Stimulated activated CD4-positive, alpha-beta T cell treated with anti-CD3 and anti-CD28 coated beads, TNF-alpha, amount 100 ng/mL, for 4 hours (primary cell): ENCODE data around the gene NRARP.

ENCODE experiments used
- DNase-seq, 3 experiments: peaks; one replicate each; pipeline ENCODE4 v3.0.0-alpha.2; 2020; ENCODE audit warnings: low read depth in 3 of 3

NRARP gene

GRCh38 chr9:137277329-137278041 is 24.6 kb downstream of the NRARP start, which contains the start of gene TOR4A:
Gene TOR4A (plus strand): TSS chr9:137277726. CDS start chr9:137278690, 964 bp downstream.
- no peak for DNase-seq

- no peak for DNase-seq
Measured at GRCh38 chr9:137276473-137277328, 25.4 kb downstream of the NRARP start.

GRCh38 chr9:137275588-137276472 is 26.2 kb downstream of the NRARP start:
- no peak for DNase-seq

- DNase-seq = no peak
Measured at GRCh38 chr9:137275203-137275587, 26.9 kb downstream of the NRARP start.

DNA sequence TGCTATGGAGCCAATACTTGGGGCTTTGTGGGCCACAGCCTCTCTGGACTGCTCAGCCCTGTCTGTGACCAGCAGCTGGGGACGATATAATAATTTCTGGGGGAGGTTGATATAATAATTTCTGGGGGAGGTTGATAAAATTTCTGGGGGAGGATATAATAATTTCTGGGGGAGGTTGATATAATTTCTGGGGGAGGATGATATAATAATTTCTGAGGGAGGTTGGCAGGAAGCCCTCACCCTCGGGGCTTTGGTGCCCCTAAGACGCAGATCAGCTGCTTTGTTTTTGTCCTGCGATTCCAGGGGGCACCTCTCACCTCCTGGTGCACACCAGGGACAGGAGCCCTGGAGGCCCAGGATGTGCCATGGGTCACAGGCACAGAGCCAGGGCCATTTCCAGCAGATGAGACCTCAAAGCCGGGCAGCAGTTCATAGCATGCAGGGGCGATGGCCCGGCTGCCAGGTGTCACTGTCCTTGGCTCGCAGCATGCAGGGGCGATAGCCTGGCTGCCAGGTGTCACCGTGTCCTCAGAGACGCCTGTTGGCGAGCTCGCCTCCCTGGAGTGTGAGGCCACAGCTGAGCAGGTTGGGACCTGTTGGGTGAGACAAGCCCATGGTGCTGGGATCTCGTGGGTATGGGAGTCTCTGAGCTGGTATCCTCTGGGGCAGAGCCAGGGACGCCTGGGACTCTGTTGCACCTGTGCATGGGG is 28.3 kb downstream of the NRARP start:
- DNase-seq = no peak

DNA sequence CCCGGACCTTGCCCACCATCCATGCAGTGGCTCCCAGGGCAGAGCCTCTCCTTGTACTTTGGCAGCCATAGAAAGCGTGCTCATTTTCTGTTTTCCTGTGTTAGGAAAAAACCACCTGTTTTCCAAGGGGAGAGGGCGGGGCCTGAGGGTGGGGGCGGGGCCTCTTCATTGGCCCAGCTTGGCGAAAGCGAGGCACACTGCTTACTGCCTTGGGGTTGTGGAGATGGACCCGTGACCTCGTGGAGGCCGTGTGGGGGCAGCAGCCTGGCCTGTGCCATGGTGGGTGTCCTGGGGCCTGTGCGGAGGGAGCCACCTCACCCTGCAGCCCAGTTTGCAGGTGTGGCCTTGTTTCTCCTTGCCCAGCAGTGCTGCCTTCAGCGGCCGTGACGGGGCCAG is 29.0 kb downstream of the NRARP start:
- no peak for DNase-seq

DNA sequence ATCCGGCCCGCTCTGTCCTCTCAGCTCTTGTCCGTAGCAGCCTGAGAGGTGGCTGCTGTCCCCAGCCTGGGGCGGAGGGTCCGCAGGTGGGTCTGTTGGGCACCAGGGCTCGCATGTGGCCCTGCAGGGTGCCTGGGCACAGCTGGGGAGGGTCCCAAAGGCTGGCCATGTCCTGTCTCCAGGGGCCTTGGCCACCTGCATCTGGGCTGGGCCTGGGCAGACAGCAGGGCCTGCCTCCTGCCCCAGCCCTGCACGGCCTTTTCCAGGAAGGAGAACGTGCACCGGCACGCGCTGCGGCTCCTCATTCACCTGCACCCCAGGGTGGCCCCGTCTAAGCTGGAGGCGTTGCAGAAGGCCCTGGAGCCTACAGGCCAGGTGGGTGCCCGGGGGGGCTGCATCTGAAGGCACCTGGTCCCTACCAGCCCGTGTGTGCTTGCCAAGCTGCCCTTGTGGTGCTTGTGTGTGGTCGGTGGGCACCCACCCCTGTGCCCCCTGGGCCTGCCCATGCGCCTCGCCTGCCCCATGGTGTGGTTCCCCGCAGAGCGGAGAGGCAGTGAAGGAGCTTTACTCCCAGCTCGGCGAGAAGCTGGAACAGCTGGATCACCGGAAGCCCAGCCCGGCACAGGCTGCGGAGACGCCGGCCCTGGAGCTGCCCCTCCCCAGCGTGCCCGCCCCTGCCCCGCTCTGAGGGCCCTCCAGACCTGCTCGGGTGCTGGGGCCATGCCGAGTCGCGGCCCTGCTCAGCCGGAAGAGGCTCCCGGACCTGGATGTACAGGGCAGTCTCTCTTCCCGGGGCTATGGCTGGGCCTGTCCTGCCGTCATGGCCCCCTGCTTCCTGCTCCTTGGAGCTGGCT is 29.6 kb downstream of the NRARP start:
- DNase-seq = no peak

GRCh38 chr9:137271696-137272076 is 30.4 kb downstream of the NRARP start:
- no peak for DNase-seq

- no peak for DNase-seq
Measured at GRCh38 chr9:137270929-137271695, 31.0 kb downstream of the NRARP start.

DNA sequence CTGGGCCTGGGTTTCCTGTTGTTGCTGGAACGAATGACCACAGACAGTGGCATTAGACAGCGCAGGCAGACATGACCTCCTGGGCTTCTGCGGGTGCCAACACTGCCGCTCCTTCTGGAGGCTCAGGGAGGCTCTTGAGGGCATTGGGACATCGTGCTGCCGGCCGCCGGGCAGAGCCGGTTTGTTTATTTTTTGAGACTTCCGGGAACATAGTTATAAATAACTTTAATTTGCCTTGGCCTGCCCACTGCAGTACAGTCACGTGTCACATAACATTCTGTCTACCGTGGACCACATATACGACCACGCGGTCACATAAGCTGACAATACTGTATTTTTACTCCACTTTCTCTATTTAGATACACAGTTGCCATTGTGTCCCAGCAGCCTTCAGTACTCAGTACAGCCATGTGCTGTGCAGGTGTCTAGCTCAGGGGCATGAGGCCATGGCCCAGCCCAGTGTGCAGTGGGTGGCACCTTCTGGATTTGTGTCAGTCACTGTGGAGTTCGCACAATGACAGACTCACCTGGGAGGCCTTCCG is 32.8 kb downstream of the NRARP start:
- DNase-seq = no peak

DNA sequence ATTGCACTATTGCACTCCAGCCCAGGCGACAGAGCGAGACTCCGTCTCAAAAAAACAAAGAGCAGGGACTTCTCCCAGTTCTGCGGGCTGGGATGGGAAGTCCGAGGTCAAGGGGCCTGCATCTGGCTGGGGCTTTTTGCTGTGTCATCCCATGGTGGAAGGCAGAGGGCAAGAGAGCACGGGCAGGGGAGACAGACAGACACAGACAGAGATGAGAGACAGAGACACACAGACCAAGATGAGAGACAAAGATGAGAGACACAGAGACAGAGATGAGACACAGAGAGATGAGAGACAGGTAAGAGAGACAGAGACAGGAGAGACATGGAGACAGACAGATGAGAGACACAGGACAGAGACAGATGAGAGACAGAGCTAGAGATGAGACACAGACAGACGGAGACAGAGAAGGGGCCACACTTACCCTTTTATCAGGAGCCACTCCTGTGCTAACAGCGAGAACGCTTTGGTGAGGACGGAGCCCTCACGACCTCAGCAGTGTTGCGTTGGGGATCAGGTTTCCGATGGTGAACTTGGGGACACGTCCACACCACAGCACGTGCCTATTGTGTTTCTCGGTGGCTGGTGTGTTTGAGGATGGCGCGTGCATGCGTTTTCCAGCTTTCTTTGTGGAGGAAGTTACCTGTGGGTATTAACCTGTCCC is 33.4 kb downstream of the NRARP start:
- DNase-seq = no peak

- DNase-seq = no peak
Measured at GRCh38 chr9:137267933-137268355, 34.1 kb downstream of the NRARP start.

DNA sequence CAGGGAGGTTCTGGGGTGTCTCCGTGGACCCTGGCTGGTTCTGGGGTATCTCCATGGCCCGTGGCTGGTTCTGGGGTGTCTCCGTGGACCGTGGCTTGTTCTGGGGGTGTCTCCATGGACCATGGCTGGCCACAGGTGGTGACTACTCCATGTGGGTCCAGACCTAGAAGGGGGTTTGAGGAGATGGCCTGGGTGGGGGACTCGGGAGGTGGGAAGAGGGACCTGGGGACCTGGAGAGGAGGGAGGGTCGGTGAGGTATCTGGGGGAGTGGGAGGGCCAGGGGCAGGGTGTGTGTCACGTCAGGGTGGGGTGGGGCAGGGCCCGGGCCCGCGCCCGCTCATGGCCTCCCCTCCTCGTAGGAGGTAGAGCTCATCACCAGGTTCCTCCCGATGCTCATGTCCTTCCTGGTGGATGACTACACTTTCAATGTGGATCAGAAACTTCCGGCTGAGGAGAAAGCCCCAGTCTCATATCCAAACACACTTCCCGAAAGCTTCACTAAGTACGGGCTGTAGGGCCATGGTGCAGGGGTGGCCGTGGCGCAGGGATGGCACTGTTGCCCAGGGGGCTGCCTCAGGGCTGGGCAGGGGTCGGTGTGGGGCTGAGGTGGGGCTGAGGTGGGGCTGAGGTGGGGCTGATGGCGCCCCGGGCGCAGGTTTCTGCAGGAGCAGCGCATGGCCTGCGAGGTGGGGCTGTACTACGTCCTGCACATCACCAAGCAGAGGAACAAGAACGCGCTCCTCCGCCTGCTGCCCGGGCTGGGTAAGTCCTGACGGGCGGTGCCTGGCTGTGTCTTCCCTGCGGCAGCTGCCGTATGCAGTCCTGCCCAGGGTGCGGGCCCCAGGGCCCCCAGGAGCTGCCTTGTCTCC is 35.3 kb downstream of the NRARP start:
- no peak for DNase-seq

GRCh38 chr9:137266162-137266527 is 35.9 kb downstream of the NRARP start:
- DNase-seq = no peak

DNA sequence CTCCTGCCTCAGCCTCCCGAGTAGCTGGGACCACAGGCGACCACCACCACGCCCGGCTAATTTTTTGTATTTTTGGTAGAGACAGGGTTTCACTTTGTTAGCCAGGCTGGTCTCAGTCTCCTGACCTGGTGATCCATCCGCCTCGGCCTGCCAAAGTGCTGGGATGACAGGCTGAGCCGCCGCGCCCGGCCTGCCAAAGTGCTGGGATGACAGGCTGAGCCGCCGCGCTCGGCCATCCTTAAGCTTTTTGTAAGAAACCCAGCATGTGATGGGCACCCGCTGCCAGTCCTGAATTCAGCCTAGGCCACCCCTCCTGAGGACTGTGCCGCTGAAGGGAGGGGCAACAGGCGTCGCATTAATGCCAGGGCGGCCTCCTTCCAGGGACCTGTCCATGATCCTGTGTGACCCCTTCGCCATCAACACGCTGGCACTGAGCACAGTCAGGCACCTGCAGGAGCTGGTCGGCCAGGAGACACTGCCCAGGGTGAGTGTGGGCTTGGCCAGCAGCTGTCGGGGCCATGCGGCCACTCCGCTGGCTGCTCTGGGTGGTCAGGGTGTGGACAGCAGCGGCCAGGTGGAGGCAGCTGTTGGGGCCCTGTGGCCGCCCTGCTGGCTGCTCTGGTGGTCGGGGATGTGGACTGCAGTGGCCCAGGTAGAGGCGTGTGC is 36.4 kb downstream of the NRARP start:
- DNase-seq = no peak

- DNase-seq = no peak
Measured at GRCh38 chr9:137264067-137264466, 38.0 kb downstream of the NRARP start.

DNA sequence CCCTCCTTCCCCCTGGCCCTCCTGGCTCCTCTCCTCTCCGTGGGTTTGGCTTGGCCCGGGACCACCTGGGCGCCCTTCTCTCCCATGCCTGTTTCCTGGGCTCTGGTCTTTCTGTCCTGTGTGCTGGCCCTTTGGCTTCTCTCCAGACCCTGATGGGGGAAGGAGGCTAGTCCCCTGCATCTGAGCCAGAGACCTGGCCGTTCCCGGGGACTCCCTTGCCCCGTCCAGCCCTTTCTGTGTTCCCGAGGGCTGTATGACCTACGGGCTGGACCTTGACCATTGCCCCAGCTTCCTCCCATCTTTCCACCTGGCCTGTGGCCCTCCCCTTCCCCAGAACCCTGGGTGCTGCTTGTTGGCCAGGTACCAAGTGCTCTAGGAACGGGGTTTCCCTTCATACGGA is 38.6 kb downstream of the NRARP start:
- DNase-seq = no peak
